Activated CD4-positive, alpha-beta T cell treated with anti-CD3 and anti-CD28 coated beads, Interleukin-2, amount 10 ng/mL, durations not matched to agents 7 days and 5 days (primary cell): ENCODE results near the gene SPATA31D1. TPM values are rescaled to one million over a fixed set of nuclear protein-coding genes. Genes with fewer than 3 reads are reported as not detected.

Experiments
- CTCF ChIA-PET: fragments of 350-600 bp; sonication (Branson Sonifier 250); formaldehyde crosslinking; loops from one replicate; lab custom pipeline; 2021; ENCODE audit warnings: antibody characterized with exemption; lab: Charles Lee
- POLR2A ChIA-PET: fragments of 350-600 bp; sonication (Branson Sonifier 250); formaldehyde crosslinking; loops from one replicate; lab custom pipeline; 2021; ENCODE audit warnings: antibody characterized with exemption; lab: Charles Lee
- DNase-seq: peaks from one replicate; pipeline ENCODE4 v3.0.0-alpha.2; 2020
- H3K27ac Mint-ChIP-seq: one replicate; pipeline ENCODE4 v1.8.0; 2021; ENCODE audit warnings: mild to moderate bottlenecking, moderate library complexity, mixed read lengths
- H3K27me3 Mint-ChIP-seq: one replicate; pipeline ENCODE4 v1.8.0; 2021; ENCODE audit warnings: mixed read lengths
- H3K36me3 Mint-ChIP-seq: one replicate; pipeline ENCODE4 v1.8.0; 2021; ENCODE audit warnings: low read depth, mixed read lengths
- H3K4me1 Mint-ChIP-seq: one replicate; pipeline ENCODE4 v1.8.0; 2021; ENCODE audit warnings: mixed read lengths
- H3K4me3 Mint-ChIP-seq: one replicate; pipeline ENCODE4 v1.8.0; 2021; ENCODE audit warnings: mild to moderate bottlenecking, moderate library complexity, mixed read lengths
- H3K9me3 Mint-ChIP-seq: one replicate; pipeline ENCODE4 v1.8.0; 2021; ENCODE audit warnings: mixed read lengths
- total RNA-seq, 2 experiments: library from RNA; stranded (reverse); gene quantifications; one replicate each; pipeline ENCODE4 v1.2.3, GENCODE V29; 2021

Gene SPATA31D1
- total RNA-seq, 2 experiments from 2014 or later: not detected

DNA sequence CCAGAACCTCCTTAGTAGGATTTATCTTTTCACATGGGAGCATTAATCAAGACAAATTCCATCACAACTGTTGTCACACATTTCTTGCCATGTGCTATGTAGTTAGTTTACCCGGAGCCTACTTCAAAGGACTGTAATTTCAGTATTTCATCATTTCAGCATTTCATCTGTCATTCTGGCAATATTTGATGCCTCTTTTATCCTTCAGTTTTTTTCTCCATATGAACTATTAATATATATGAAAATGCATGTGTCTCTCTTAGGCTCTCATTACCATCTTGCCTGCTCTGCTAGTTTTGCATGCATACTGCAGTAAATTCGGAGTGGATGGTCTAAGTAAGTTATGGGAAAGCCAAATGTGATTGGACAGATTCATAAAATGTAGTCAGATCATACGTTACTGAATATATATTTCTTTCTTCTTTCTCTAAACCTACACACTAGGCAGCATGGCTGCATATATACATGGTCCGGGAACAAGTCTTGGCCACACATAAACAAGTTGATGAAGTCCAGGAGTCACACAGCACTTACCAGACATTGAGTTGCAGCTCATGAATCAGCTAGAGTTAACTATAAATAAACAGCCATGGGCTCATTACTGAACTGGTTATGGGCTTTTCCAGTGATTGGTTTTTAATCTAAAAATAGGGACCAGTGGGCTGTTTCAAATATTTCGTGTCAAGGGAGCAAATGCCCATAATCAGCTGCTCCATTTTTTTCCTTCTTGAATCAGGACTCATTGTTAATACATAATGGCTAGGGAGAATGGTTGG is 46.6 kb downstream of the SPATA31D1 start:
- H3K27ac Mint-ChIP-seq: no peak overlapping the region

DNA sequence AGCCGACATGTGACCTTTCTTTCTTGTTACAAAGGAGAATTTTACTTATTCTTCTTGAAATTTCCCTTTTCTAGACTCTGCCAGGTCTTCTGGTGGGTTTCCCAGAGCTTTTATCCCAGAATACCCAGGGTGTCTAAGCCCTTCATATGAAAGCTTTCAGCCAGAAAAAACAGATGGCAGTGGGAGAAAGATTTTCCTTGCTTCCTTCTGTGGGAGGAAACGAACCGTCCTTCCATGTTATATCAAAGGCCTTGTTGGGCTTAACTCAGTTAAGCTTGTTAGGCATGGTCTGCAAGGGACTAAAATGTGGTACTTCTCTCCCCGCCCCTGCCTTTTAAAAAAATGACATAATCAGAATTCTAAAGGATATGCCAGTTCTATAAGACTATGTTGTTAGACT is 47.5 kb downstream of the SPATA31D1 start:
- no peak overlapping the region for H3K27ac Mint-ChIP-seq
- no peaks in the 10 kb centered on the region for H3K27me3 Mint-ChIP-seq
- POLR2A ChIA-PET: no interaction called here
- H3K36me3 Mint-ChIP-seq: no peaks in the 10 kb centered on the region
- H3K4me1 Mint-ChIP-seq: no peaks in the 10 kb centered on the region
- CTCF ChIA-PET: no interaction called here
- DNase-seq: no peak
- no peaks in the 10 kb centered on the region for H3K9me3 Mint-ChIP-seq
- no peak overlapping the region for H3K4me3 Mint-ChIP-seq

More for the DNA sequence above, 46.6 kb downstream of the SPATA31D1 start:
- no peaks in the 10 kb centered on the region for H3K9me3 Mint-ChIP-seq
- CTCF ChIA-PET: no interaction called here
- no peaks in the 10 kb centered on the region for H3K4me1 Mint-ChIP-seq
- no peak for DNase-seq
- H3K27me3 Mint-ChIP-seq: no peaks in the 10 kb centered on the region
- H3K36me3 Mint-ChIP-seq: no peaks in the 10 kb centered on the region
- no peak overlapping the region for H3K4me3 Mint-ChIP-seq
- POLR2A ChIA-PET: no interaction called here

DNA sequence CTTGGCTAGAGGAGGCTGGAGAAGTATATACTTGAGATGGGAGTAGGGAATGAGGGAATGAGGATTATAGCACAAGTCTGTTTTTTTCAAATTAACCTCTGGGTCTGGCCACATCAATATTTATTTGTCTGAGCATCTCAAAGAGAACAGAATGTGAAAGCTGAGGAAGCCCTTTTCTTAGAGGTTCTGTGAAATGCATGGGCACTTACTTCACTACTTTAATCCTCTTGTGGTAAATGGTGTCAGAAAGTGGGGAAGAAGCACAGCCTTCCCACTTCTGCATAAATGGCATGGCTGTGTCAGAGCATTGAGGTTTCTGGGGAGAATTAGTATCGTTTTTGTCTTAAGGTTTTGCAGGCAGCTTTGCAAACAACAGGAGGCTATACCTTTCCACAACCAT is 48.6 kb downstream of the SPATA31D1 start:
- CTCF ChIA-PET: no interaction called here
- H3K27ac Mint-ChIP-seq: no peak overlapping the region
- no peak for DNase-seq
- no peaks in the 10 kb centered on the region for H3K9me3 Mint-ChIP-seq
- H3K36me3 Mint-ChIP-seq: no peaks in the 10 kb centered on the region
- H3K27me3 Mint-ChIP-seq: no peaks in the 10 kb centered on the region
- no peak overlapping the region for H3K4me3 Mint-ChIP-seq
- POLR2A ChIA-PET: no interaction called here
- no peaks in the 10 kb centered on the region for H3K4me1 Mint-ChIP-seq

DNA sequence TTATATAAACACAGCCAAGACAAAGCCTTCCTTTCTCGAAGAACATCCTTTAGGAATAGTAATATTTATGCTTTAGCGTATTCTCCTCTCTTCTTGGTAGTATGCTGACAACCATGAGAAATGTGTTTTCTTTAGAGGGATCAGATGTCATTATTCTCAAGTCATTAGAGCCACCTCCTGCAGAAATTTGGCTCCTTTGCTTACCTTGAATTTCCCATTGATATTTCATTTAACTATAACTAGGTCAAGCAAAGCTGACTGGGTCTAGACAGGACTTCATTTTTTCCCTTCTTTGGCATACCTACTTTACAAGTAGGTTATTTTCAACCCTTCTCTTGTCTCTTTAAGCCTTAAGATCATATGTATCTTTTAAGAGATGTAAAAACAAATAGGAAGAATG is 50.3 kb downstream of the SPATA31D1 start:
- ChIA-PET POLR2A (no interaction called here), CTCF (no interaction called here)
- Mint-ChIP-seq H3K9me3 (no peaks in the 10 kb centered on the region), H3K4me1 (no peaks in the 10 kb centered on the region), H3K4me3 (no peak overlapping the region), H3K27ac (no peak overlapping the region), H3K27me3 (no peaks in the 10 kb centered on the region), H3K36me3 (no peaks in the 10 kb centered on the region)
- no peak for DNase-seq

Other genes with a start within 250 kb of the SPATA31D1 start
- gene SPATA31D4, start 60.3 kb upstream of the SPATA31D1 start, total RNA-seq: not detected
- not detected for gene SPATA31D3, start 45.3 kb upstream of the SPATA31D1 start, total RNA-seq